Stimulated activated naive CD8-positive, alpha-beta T cell treated with anti-CD3 and anti-CD28 coated beads, Interleukin-15, Interleukin-2, amounts not matched to agents 100 U/mL and 50 U/mL, for 24 hours (primary cell): ENCODE data around the gene SCRN2.

Experiments
- ATAC-seq: fragments of 150-1000 bp; cut with Tn5 transposase; one replicate; pipeline ENCODE4 v1.10.0; 2021
- DNase-seq: peaks from one replicate; pipeline ENCODE4 v3.0.0; 2021

SCRN2 gene

GRCh38 chr17:47846716-47847340 lies 5.8 kb upstream of the SCRN2 start:
- no peak for DNase-seq
- ATAC-seq = no peak

GRCh38 chr17:47845716-47846075 lies 4.6 kb upstream of the SCRN2 start:
- no peak for ATAC-seq
- DNase-seq = no peak

GRCh38 chr17:47844814-47845715 lies 4.0 kb upstream of the SCRN2 start:
- DNase-seq (no peak), ATAC-seq (no peak)

- DNase-seq (no peak), ATAC-seq (no peak)
Observed at GRCh38 chr17:47844227-47844626, 3.2 kb upstream of the SCRN2 start.

GRCh38 chr17:47843391-47843730 lies 2.3 kb upstream of the SCRN2 start:
- no peak for ATAC-seq
- DNase-seq = no peak

GRCh38 chr17:47841488-47842291 lies 617 bp upstream of the SCRN2 start:
- ATAC-seq (no peak), DNase-seq (no peak)

- no peak for DNase-seq
- no peak for ATAC-seq
Observed at GRCh38 chr17:47840001-47840741, 902 bp downstream of the SCRN2 start.

- DNase-seq = no peak
Observed at GRCh38 chr17:47839071-47839470, 2.0 kb downstream of the SCRN2 start.

GRCh38 chr17:47838636-47839035 lies 2.4 kb downstream of the SCRN2 start:
- DNase-seq = no peak
- no peak for ATAC-seq

More at GRCh38 chr17:47839071-47839470, 2.0 kb downstream of the SCRN2 start:
- ATAC-seq = no peak

- no peak for ATAC-seq
Observed at GRCh38 chr17:47837401-47838039, 3.6 kb downstream of the SCRN2 start.

GRCh38 chr17:47836601-47837000 lies 4.5 kb downstream of the SCRN2 start:
- ATAC-seq = no peak
- DNase-seq = no peak

More at GRCh38 chr17:47837401-47838039, 3.6 kb downstream of the SCRN2 start:
- DNase-seq = no peak

- no peak for DNase-seq
Observed at GRCh38 chr17:47834756-47835155, 6.3 kb downstream of the SCRN2 start.

GRCh38 chr17:47831934-47832327 lies 9.1 kb downstream of the SCRN2 start:
- no peak for ATAC-seq
- no peak for DNase-seq

More at GRCh38 chr17:47834756-47835155, 6.3 kb downstream of the SCRN2 start:
- ATAC-seq = no peak

GRCh38 chr17:47831003-47831933 lies 9.8 kb downstream of the SCRN2 start, which contains the start of the genes LRRC46 and MRPL10:
Gene LRRC46 (plus strand): TSS chr17:47831670. CDS start chr17:47831990, 320 bp downstream.
Gene MRPL10 (minus strand): TSS chr17:47831541. CDS start chr17:47831511, 30 bp downstream.
- peak; percentile 95 for DNase-seq
- ATAC-seq = peak; percentile 87

- ATAC-seq (no peak), DNase-seq (no peak)
Observed at GRCh38 chr17:47830396-47831002, 10.6 kb downstream of the SCRN2 start.

- DNase-seq (no peak), ATAC-seq (peak; percentile 10)
Observed at GRCh38 chr17:47829870-47830269, 11.2 kb downstream of the SCRN2 start.

- no peak for ATAC-seq
- no peak for DNase-seq
Observed at GRCh38 chr17:47823519-47823918, 17.6 kb downstream of the SCRN2 start.

GRCh38 chr17:47822785-47823184 lies 18.3 kb downstream of the SCRN2 start:
- no peak for ATAC-seq
- DNase-seq = no peak
